Peyer's patch (tissue), 4 donors: ENCODE measurements around the gene EBLN2.

ENCODE experiments used
- CTCF ChIP-seq, 6 experiments: fragments of 450-650 bp in 4 of 6; fragments of 200-600 bp in 2 of 6; sonication (generic) in 1 of 6; IDR thresholded peaks; one replicate each; pipeline ENCODE4 v1.5.1; 2017 to 2019; ENCODE audit warnings: antibody characterized with exemption in 6 of 6, mild to moderate bottlenecking in 3 of 6, moderate library complexity in 1 of 6
- POLR2A ChIP-seq, 2 donors: fragments of 450-650 bp; IDR thresholded peaks; one replicate each; pipeline ENCODE4 v1.5.1; 2017; ENCODE audit warnings: antibody characterized with exemption in 2 of 2, mild to moderate bottlenecking in 2 of 2, moderate library complexity in 2 of 2

DNA sequence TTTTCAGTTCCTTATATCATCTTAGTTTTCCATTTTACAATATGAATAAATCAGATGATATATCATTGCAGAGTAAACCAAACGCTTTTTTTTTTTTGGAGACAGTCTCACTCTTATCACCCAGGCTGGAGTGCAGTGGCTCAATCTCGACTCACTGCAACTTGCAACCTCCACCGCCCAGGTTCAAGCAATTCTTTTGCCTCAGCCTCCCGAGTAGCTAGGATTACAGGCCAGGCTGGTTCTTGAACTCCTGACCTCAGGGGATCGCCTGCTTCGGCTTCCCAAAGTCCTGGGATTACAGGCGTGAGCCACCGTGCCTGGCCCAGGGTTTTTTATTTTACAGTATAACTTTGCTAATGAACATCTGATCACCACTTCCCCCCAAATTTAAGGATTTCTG is 5.9 kb upstream of the EBLN2 start:
- TF ChIP-seq CTCF (IDR thresholded peaks at IDR 0.05), result no peak
- no peak for TF ChIP-seq POLR2A (IDR thresholded peaks at IDR 0.05)
